Adrenal gland (tissue), 5 donors: ENCODE measurements around the gene TFRC.

ENCODE experiments used
- POLR2A ChIP-seq, 2 donors: fragments of 450-650 bp; IDR thresholded peaks; one replicate each; pipeline ENCODE4 v1.6.1; 2017; ENCODE audit warnings: antibody characterized with exemption in 2 of 2, mild to moderate bottlenecking in 2 of 2, moderate library complexity in 1 of 2
- TF ChIP-seq, protein P1 (sequence below), 6 experiments: fragments of 450-650 bp in 4 of 6; fragments of 200-600 bp in 2 of 6; sonication (generic) in 1 of 6; IDR thresholded peaks; 1 replicate in 5 of 6; 2 replicates in 1 of 6; pipeline versions ENCODE4 v1.5.1 to v1.8.0; 2016 to 2021; ENCODE audit warnings: antibody characterized with exemption in 6 of 6, mild to moderate bottlenecking in 2 of 6, moderate library complexity in 1 of 6
- donor health status: DM: no; HTN: no; CAD: no.

- TF ChIP-seq, protein P1, sequence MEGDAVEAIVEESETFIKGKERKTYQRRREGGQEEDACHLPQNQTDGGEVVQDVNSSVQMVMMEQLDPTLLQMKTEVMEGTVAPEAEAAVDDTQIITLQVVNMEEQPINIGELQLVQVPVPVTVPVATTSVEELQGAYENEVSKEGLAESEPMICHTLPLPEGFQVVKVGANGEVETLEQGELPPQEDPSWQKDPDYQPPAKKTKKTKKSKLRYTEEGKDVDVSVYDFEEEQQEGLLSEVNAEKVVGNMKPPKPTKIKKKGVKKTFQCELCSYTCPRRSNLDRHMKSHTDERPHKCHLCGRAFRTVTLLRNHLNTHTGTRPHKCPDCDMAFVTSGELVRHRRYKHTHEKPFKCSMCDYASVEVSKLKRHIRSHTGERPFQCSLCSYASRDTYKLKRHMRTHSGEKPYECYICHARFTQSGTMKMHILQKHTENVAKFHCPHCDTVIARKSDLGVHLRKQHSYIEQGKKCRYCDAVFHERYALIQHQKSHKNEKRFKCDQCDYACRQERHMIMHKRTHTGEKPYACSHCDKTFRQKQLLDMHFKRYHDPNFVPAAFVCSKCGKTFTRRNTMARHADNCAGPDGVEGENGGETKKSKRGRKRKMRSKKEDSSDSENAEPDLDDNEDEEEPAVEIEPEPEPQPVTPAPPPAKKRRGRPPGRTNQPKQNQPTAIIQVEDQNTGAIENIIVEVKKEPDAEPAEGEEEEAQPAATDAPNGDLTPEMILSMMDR (IDR thresholded peaks at IDR 0.05): no peak
- no peak for TF ChIP-seq POLR2A (IDR thresholded peaks at IDR 0.05)
These were observed 68.9 kb downstream of the TFRC start for GRCh38 chr3:196012941-196013476.
